ENCODE measurements around the gene YOD1.

Gene YOD1

GRCh38 chr1:207004931-207005830 is 45.8 kb downstream of the YOD1 start:
- no peak for DNase-seq

- no peak for DNase-seq
Observed at GRCh38 chr1:207003210-207003609, 47.8 kb downstream of the YOD1 start.

DNA sequence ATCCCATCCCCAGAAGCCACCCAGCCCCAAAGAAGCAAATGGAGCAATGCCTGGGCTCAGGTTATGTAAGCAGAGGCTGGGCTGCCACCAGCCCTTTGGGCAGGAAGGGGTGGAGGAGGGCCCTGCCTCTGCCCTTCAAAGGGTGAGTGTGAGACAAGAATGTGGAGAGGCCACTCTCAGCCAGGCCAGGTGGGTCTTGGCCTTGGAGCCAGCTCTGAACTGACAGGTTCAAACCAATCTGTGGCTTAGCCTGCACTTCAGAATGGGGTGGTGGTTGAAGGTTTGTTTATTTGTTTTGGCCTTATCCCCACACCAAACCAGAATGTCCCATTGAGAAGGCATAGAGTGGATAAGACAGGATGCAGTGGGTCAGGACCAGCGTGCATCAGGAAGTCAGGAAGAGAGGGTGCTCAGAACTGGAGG is 48.3 kb downstream of the YOD1 start:
- DNase-seq: no peak

- DNase-seq: no peak
Observed at GRCh38 chr1:207001492-207002245, 49.3 kb downstream of the YOD1 start.

DNA sequence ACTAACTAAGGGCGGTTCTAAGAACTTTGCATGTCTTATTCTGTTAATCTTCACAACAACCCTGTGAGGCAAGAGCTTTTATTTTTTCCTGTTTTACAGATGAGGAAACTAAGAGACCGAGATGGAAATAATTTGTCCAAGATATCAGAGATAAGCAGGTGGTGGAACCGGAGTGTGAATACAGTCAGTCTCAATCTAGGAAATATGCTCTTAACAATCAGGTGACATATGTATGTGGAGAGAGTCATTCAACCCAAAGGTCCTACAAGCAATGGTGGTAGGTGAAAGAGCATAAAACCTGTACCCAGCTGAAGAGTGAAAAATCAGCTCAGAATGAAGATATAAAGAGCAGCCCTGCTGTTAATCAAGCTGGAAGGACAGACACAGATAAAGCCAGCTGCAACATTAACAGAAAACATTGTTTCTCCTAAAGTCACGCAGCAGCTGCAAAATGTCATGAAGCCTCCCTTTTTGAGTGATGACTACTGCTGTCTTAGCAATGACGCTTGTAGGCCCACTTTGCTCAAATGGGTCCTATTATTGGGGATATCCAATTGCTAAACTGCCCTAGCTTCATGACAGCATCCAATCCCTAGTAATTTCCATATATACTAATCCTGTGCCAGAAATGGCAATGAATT is 50.2 kb downstream of the YOD1 start:
- no peak for DNase-seq

- DNase-seq: no peak
Observed at GRCh38 chr1:206998816-206999215, 52.2 kb downstream of the YOD1 start.

Measured in activated gamma-delta T cell (primary cell).